HepG2 (cell line): ENCODE data around the gene ZBTB1.

Experiments
- HDAC2 ChIP-seq: sonication (generic); formaldehyde crosslinking; IDR thresholded peaks from 2 replicates; pipeline ENCODE4 v1.4.0; 2020; ENCODE audit warnings: missing genetic modification reagents
- NFATC3 ChIP-seq: sonication (generic); formaldehyde crosslinking; IDR thresholded peaks from 2 replicates; pipeline ENCODE4 v1.5.1; 2020; ENCODE audit warnings: mild to moderate bottlenecking, missing genetic modification reagents
- PRPF4 ChIP-seq: fragments of 200-400 bp; formaldehyde crosslinking; IDR thresholded peaks from 2 replicates; pipeline ENCODE4 v1.6.1; 2016; ENCODE audit warnings: low read length, low read depth; ENCODE audit not compliant: poor library complexity, severe bottlenecking
- RAD21 ChIP-seq: fragments of 450-650 bp; formaldehyde crosslinking; IDR thresholded peaks from 2 replicates; pipeline ENCODE4 v1.5.0; 2020; ENCODE audit warnings: mild to moderate bottlenecking
- SMAD1 ChIP-seq: sonication (generic); formaldehyde crosslinking; IDR thresholded peaks from 2 replicates; pipeline ENCODE4 v1.4.0; 2020; ENCODE audit warnings: missing genetic modification reagents, low read depth, mild to moderate bottlenecking, borderline replicate concordance
- SMAD3 ChIP-seq: sonication (generic); formaldehyde crosslinking; IDR thresholded peaks from 2 replicates; pipeline ENCODE4 v1.4.0; 2020; ENCODE audit warnings: missing genetic modification reagents
- SP1 ChIP-seq, 2 experiments: fragments of 450-650 bp in 1 of 2; sonication (generic) in 1 of 2; formaldehyde crosslinking in 1 of 2; IDR thresholded peaks; 2 replicates each; pipeline versions ENCODE4 v1.4.0 to v1.6.1; 2016 to 2020; ENCODE audit warnings: missing genetic modification reagents in 1 of 2
- ZNF101 ChIP-seq: sonication (generic); formaldehyde crosslinking; IDR thresholded peaks from 2 replicates; pipeline ENCODE4 v1.4.0; 2020; ENCODE audit warnings: mild to moderate bottlenecking, low read depth, missing genetic modification reagents, borderline replicate concordance
- ZNF253 ChIP-seq: sonication (generic); formaldehyde crosslinking; IDR thresholded peaks from 2 replicates; pipeline ENCODE4 v1.8.0; 2022; ENCODE audit warnings: mild to moderate bottlenecking, missing genetic modification reagents, borderline replicate concordance
- ZNF362 ChIP-seq: sonication (generic); formaldehyde crosslinking; IDR thresholded peaks from 2 replicates; pipeline ENCODE4 v1.4.0; 2020; ENCODE audit warnings: missing genetic modification reagents, mild to moderate bottlenecking, borderline replicate concordance
- TF ChIP-seq, protein P1 (sequence below): sonication (generic); formaldehyde crosslinking; IDR thresholded peaks from 2 replicates; pipeline ENCODE4 v1.4.0; 2020; ENCODE audit warnings: low read depth, mild to moderate bottlenecking, missing genetic modification reagents
- TF ChIP-seq, protein P2 (sequence below): IDR thresholded peaks from 2 replicates; pipeline ENCODE4 v1.6.1; 2016; ENCODE audit warnings: low read depth, borderline replicate concordance

GRCh38 chr14:64502456-64502855 lies 2.1 kb upstream of the ZBTB1 start:
- TF ChIP-seq SP1 (IDR thresholded peaks at IDR 0.05) = no peak
- no peak for TF ChIP-seq SP1 (CRISPR knock-in tag; IDR thresholded peaks at IDR 0.05)
- TF ChIP-seq NFATC3 (CRISPR knock-in tag) = no peak
- TF ChIP-seq ZNF101 (CRISPR knock-in tag) = no peak
- no peak for TF ChIP-seq SMAD3 (CRISPR knock-in tag)
- no peak for TF ChIP-seq PRPF4
- TF ChIP-seq, protein P1, sequence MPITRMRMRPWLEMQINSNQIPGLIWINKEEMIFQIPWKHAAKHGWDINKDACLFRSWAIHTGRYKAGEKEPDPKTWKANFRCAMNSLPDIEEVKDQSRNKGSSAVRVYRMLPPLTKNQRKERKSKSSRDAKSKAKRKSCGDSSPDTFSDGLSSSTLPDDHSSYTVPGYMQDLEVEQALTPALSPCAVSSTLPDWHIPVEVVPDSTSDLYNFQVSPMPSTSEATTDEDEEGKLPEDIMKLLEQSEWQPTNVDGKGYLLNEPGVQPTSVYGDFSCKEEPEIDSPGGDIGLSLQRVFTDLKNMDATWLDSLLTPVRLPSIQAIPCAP (CRISPR knock-in tag) = no peak
- TF ChIP-seq, protein P2, sequence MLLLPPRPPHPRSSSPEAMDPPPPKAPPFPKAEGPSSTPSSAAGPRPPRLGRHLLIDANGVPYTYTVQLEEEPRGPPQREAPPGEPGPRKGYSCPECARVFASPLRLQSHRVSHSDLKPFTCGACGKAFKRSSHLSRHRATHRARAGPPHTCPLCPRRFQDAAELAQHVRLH (CRISPR knock-in tag) = no peak
- TF ChIP-seq RAD21 (CRISPR knock-in tag) = no peak
- TF ChIP-seq ZNF253 = no peak
- TF ChIP-seq SMAD1 (CRISPR knock-in tag) = no peak
- no peak for TF ChIP-seq ZNF362 (CRISPR knock-in tag)
- TF ChIP-seq HDAC2 (CRISPR knock-in tag) = no peak
